Panc1 (cell line): Measurements from ENCODE around the gene CHCHD6.

ENCODE experiments used
- CTCF ChIP-seq: fragments of 450-650 bp; IDR thresholded peaks from 2 replicates; pipeline ENCODE4 v1.5.1; 2017; ENCODE audit warnings: mild to moderate bottlenecking
- REST ChIP-seq, 2 experiments: IDR thresholded peaks; 2 replicates each; pipeline ENCODE4 v1.6.1; 2011 to 2012; ENCODE audit warnings: low read depth in 2 of 2, control low read depth in 1 of 2, low read length in 1 of 2, mild to moderate bottlenecking in 1 of 2, moderate library complexity in 1 of 2; ENCODE audit not compliant: insufficient read depth in 1 of 2

- TF ChIP-seq CTCF: no peak
- no peak for TF ChIP-seq REST (IDR thresholded peaks at IDR 0.05; ENCODE audit: insufficient read depth in 1 of 2, low read depth in 2 of 2, low read length in 1 of 2)
Measured at GRCh38 chr3:127004641-127005397, 300.8 kb downstream of the CHCHD6 start.
